OCI-LY7 (cell line): ENCODE measurements around the gene NGDN. TPM values are rescaled to one million over a fixed set of nuclear protein-coding genes. Genes with fewer than 3 reads are reported as not detected.

Source experiments
- BruUV-seq: library from RNA; stranded (reverse); fragments of 400-500 nt; replicated peaks from 2 replicates; lab custom pipeline; 2021; lab: Mats Ljungman, UMichigan
- CTCF ChIA-PET: fragments of 300-600 bp; sonication (Branson Sonifier 250); formaldehyde crosslinking; loops from one replicate; lab custom pipeline; 2022; ENCODE audit warnings: antibody characterized with exemption; ENCODE audit not compliant: unreplicated experiment; lab: Charles Lee
- POLR2A ChIA-PET: fragments of 300-600 bp; sonication (Branson Sonifier 250); formaldehyde crosslinking; loops from one replicate; lab custom pipeline; 2022; ENCODE audit warnings: antibody characterized with exemption; lab: Charles Lee
- DNase-seq: peaks from one replicate; pipeline ENCODE4 v3.0.0-alpha.2; 2015; ENCODE audit warnings: low spot score
- H2AFZ ChIP-seq: fragments of 200-600 bp; sonication (generic), shearing (Covaris generic); 2 replicates; pipeline ENCODE4 v1.6.1; 2014; ENCODE audit warnings: mild to moderate bottlenecking, antibody characterized with exemption, low read length, moderate library complexity
- H3K27ac ChIP-seq: fragments of 200-600 bp; sonication (generic); 2 replicates; pipeline ENCODE4 v1.5.1; 2014; ENCODE audit warnings: mixed run types, low read depth, mild to moderate bottlenecking, moderate library complexity, low read length, inconsistent platforms; ENCODE audit not compliant: poor library complexity, severe bottlenecking
- H3K36me3 ChIP-seq: fragments of 200-600 bp; sonication (generic); 2 replicates; pipeline ENCODE4 v1.6.1; 2014; ENCODE audit warnings: mild to moderate bottlenecking, antibody characterized with exemption, low read length, moderate library complexity, mixed read lengths; ENCODE audit not compliant: insufficient read depth
- H3K4me1 ChIP-seq: fragments of 200-600 bp; sonication (generic); 2 replicates; pipeline ENCODE4 v1.5.1; 2014; ENCODE audit warnings: mild to moderate bottlenecking, low read length; ENCODE audit not compliant: insufficient read depth, poor library complexity, severe bottlenecking
- H3K4me2 ChIP-seq: fragments of 200-600 bp; sonication (generic); 2 replicates; pipeline ENCODE4 v1.6.1; 2014; ENCODE audit warnings: mild to moderate bottlenecking, low read length
- H3K4me3 ChIP-seq: fragments of 200-600 bp; sonication (generic); 2 replicates; pipeline ENCODE4 v1.5.1; 2014; ENCODE audit warnings: mild to moderate bottlenecking, low read depth, low read length; ENCODE audit not compliant: poor library complexity, severe bottlenecking
- H3K79me2 ChIP-seq: fragments of 200-600 bp; sonication (generic); 2 replicates; pipeline ENCODE4 v1.6.1; 2016; ENCODE audit warnings: low read depth, mild to moderate bottlenecking, low read length, moderate library complexity, mixed read lengths; ENCODE audit not compliant: insufficient read depth
- H3K9me2 ChIP-seq: fragments of 200-600 bp; sonication (generic); 2 replicates; pipeline ENCODE4 v1.6.1; 2016; ENCODE audit warnings: mild to moderate bottlenecking, low read length, mixed read lengths; ENCODE audit not compliant: insufficient read depth
- H3K9me3 ChIP-seq: fragments of 200-600 bp; sonication (generic); 2 replicates; pipeline ENCODE4 v1.6.1; 2014; ENCODE audit warnings: mild to moderate bottlenecking, mixed run types, low read length, mixed read lengths
- H4K20me1 ChIP-seq: fragments of 200-600 bp; sonication (generic); 2 replicates; pipeline ENCODE4 v1.6.1; 2014; ENCODE audit warnings: mild to moderate bottlenecking, antibody characterized with exemption, low read length, moderate library complexity, mixed read lengths; ENCODE audit not compliant: insufficient read depth
- CTCF ChIP-seq: fragments of 200-600 bp; sonication (generic); conservative IDR thresholded peaks from 2 replicates; pipeline ENCODE4 v1.5.1; 2014; ENCODE audit warnings: mild to moderate bottlenecking, antibody characterized with exemption, low read length, moderate library complexity, mixed read lengths
- EZH2phosphoT487 ChIP-seq: fragments of 200-600 bp; sonication (generic); IDR thresholded peaks from 2 replicates; pipeline ENCODE4 v1.6.1; 2018; ENCODE audit warnings: low read depth, borderline replicate concordance, mild to moderate bottlenecking, mixed run types, antibody characterized with exemption, low read length, moderate library complexity, mixed read lengths
- intact Hi-C: fragments of 100-400 bp; cut with micrococcal nuclease; formaldehyde crosslinking; loops from one replicate; pipeline ENCODE4 v1.10.0; 2022; ENCODE audit not compliant: unreplicated experiment
- total RNA-seq, 2 experiments: library from RNA; depleted of rRNA in 1 of 2; stranded (reverse); fragments of >200 nt in 1 of 2; shearing (Covaris generic) in 1 of 2; gene quantifications; 2 replicates each; pipeline ENCODE4 v1.2.3, GENCODE V29; 2014 to 2022

The NGDN gene
- total RNA-seq, 2 experiments from 2014 or later = 53.6 to 57.5 TPM

DNA sequence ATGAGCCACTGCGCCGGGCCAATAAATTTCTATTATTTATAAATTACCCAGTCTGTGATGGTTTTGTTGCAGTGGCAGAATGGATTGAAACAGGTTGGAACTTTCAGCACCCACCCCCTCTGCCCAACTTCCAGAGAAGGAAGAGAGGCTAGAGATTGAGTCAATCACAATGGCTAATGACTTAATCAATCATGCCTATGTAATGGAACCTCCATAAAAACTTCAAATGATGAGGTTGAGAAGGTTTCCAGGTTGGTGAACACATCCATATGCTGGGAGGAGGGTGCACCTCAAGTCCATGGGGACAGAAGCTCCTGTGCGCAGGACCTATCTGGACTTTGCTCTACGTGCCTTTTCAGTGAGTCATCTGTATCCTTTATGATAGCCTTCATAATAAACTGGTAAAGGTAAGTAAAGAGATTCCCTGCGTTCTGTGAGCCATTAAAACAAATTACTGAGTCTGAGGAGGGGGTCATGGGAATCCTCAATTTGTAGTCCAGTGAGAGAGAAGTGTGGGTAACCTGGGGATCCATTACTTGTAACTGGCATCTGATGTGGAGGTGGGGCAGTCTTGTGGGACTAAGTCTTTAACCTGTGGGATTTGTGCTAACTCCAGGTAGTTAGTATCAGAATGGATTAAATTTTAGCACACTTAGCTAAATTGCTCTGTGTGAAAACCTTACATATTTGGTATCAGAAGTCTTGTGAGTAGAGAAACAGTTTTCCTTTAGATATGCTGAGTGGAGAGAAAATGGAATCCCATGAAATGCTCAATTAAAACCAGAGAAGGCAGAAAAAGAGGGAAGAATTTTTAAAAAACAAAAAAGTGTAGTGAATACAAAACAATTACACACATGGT, 11.7 kb upstream of the NGDN start:
- Histone ChIP-seq H2AFZ (no peak overlapping the region), H3K4me3 (no peak overlapping the region)
- CTCF ChIA-PET = no interaction called here

GRCh38 chr14:23460960-23461359, 8.5 kb upstream of the NGDN start:
- intact Hi-C loops = no loop called here
- CTCF ChIA-PET = no interaction called here
- Histone ChIP-seq H3K36me3 (no peaks in the 10 kb centered on the region), H3K27ac (no peak overlapping the region), H3K9me2 (no peaks in the 10 kb centered on the region), H3K9me3 (no peaks in the 10 kb centered on the region), H3K79me2 (no peaks in the 10 kb centered on the region), H3K4me3 (no peak overlapping the region), H2AFZ (no peak overlapping the region), H3K4me1 (no peaks in the 10 kb centered on the region), H4K20me1 (no peaks in the 10 kb centered on the region), H3K4me2 (no peak overlapping the region)
- no peak for DNase-seq
- no TSS peak for BruUV-seq
- POLR2A ChIA-PET = no interaction called here
- TF ChIP-seq CTCF = no peak
- no peak for TF ChIP-seq EZH2phosphoT487

More for the DNA sequence above, 11.7 kb upstream of the NGDN start:
- H3K27ac ChIP-seq = no peak overlapping the region
- POLR2A ChIA-PET = interaction anchor here (1.0 kb wide), 1 partner anchor 137 kb away, joined by 3 read pairs; the partner anchor contains the start of gene PABPN1
- H3K9me2 ChIP-seq = no peaks in the 10 kb centered on the region
- H3K4me1 ChIP-seq = no peaks in the 10 kb centered on the region
- H4K20me1 ChIP-seq = no peaks in the 10 kb centered on the region
- TF ChIP-seq CTCF = no peak
- TF ChIP-seq EZH2phosphoT487 = no peak
- no TSS peak for BruUV-seq
- no peaks in the 10 kb centered on the region for H3K9me3 ChIP-seq
- intact Hi-C loops = no loop called here
- no peaks in the 10 kb centered on the region for H3K79me2 ChIP-seq
- DNase-seq = no peak
- no peaks in the 10 kb centered on the region for H3K36me3 ChIP-seq
- no peak overlapping the region for H3K4me2 ChIP-seq

DNA sequence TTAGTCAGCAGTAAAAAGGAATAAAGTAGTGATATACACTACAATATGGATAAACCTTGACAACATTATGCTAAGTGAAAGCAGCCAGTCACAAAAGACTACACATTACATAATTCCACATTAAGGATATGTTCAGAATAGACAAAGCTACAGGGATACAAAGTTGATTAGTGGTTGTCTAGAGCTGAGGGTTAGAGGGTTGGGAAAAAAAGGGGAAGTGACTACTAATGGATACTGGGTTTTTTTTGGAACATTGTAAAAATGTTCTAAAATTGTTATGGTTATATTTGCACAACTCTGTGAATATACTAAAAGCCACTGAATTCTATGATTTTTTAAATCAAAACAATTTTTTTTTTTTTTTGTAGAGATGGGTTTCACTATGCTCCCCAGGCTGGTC, 4.8 kb upstream of the NGDN start:
- no peak for DNase-seq
- Histone ChIP-seq H3K4me3 (no peak overlapping the region), H3K9me2 (no peaks in the 10 kb centered on the region), H4K20me1 (no peaks in the 10 kb centered on the region), H2AFZ (no peak overlapping the region), H3K4me2 (no peak overlapping the region), H3K27ac (no peak overlapping the region), H3K79me2 (peaks cover 2% of the 10 kb centered on the region), H3K36me3 (no peaks in the 10 kb centered on the region), H3K9me3 (peaks cover 9% of the 10 kb centered on the region), H3K4me1 (no peaks in the 10 kb centered on the region)
- ChIA-PET CTCF (no interaction called here), POLR2A (interaction anchor here (0.6 kb wide), 2 partner anchors 186 to 287 kb away, joined by 3 to 4 read pairs; no protein-coding TSS in a partner anchor)
- no peak for TF ChIP-seq EZH2phosphoT487
- TF ChIP-seq CTCF = no peak
- intact Hi-C loops = loop anchor here (5.0 kb wide), 1 partner anchor 142 kb away; the partner anchor contains the start of gene PABPN1
- BruUV-seq = no TSS peak
